GM12878 (cell line): ENCODE results near the gene ABL1. TPM values are rescaled to one million over a fixed set of nuclear protein-coding genes. Genes with fewer than 3 reads are reported as not detected.

Source experiments
- ATAC-seq: fragments of 200-7000 bp; cut with Tn5 transposase; 3 replicates; pipeline ENCODE4 v1.9.1; 2020; ENCODE audit warnings: mild to moderate bottlenecking, moderate library complexity
- BruUV-seq: library from RNA; stranded (reverse); fragments of 400-500 nt; replicated peaks from 2 replicates; lab custom pipeline; 2021; lab: Mats Ljungman, UMichigan
- CTCF ChIA-PET: fragments of 300-600 bp; sonication (Branson Sonifier 250); formaldehyde crosslinking; extraction: SDS; loops from one replicate; lab custom pipeline; 2021; ENCODE audit warnings: inconsistent platforms; lab: Yijun Ruan, JAX
- POLR2A ChIA-PET: fragments of 350-600 bp; formaldehyde crosslinking; extraction: SDS; loops from one replicate; lab custom pipeline; 2021; ENCODE audit warnings: inconsistent platforms; lab: Charles Lee
- RAD21 ChIA-PET: fragments of 300-600 bp; sonication (Branson Sonifier 250); formaldehyde crosslinking; loops from one replicate; lab custom pipeline; 2023; ENCODE audit warnings: antibody characterized with exemption; ENCODE audit not compliant: unreplicated experiment; lab: Charles Lee
- SMC1A ChIA-PET: fragments of 300-600 bp; sonication (Branson Sonifier 250); formaldehyde crosslinking; loops from one replicate; lab custom pipeline; 2023; ENCODE audit not compliant: unreplicated experiment, uncharacterized antibody; lab: Charles Lee
- DNase-seq: peaks from one replicate; pipeline ENCODE4 v3.0.0-alpha.2; 2011; ENCODE audit warnings: low read depth, low spot score
- FAIRE-seq: peaks from 3 replicates; lab custom pipeline; 2011; peaks lifted over from hg19 to GRCh38; lab: Jason Lieb, UNC
- H2AFZ ChIP-seq: 2 replicates; pipeline ENCODE4 v1.6.0; 2011; ENCODE audit warnings: low read depth, low read length, control low read depth; ENCODE audit not compliant: control insufficient read depth
- H3K27ac ChIP-seq: 2 replicates; pipeline ENCODE4 v1.5.1; 2011; ENCODE audit warnings: control low read depth; ENCODE audit not compliant: control insufficient read depth, insufficient read depth
- H3K27me3 ChIP-seq, 2 experiments: replicated peaks in 1 of 2; 2 replicates each; pipeline versions ENCODE4 v1.6.0 to v1.6.1; 2011; ENCODE audit warnings: low read length in 1 of 2; ENCODE audit not compliant: control insufficient read depth in 2 of 2, insufficient read depth in 2 of 2
- H3K36me3 ChIP-seq, 2 experiments: 2 replicates each; pipeline ENCODE4 v1.5.1; 2011; ENCODE audit warnings: low read length in 1 of 2; ENCODE audit not compliant: control insufficient read depth in 2 of 2, insufficient read depth in 2 of 2
- H3K4me1 ChIP-seq: 2 replicates; pipeline ENCODE4 v1.6.1; 2011; ENCODE audit warnings: mild to moderate bottlenecking, low read length, moderate library complexity, mixed read lengths; ENCODE audit not compliant: control insufficient read depth, insufficient read depth
- H3K4me2 ChIP-seq: 2 replicates; pipeline ENCODE4 v1.6.0; 2011; ENCODE audit warnings: control low read depth; ENCODE audit not compliant: control insufficient read depth, insufficient read depth
- H3K4me3 ChIP-seq: fragments of 200-600 bp; sonication (generic); 2 replicates; pipeline ENCODE4 v1.5.1; 2016
- H3K79me2 ChIP-seq: 2 replicates; pipeline ENCODE4 v1.6.0; 2011; ENCODE audit warnings: low read length; ENCODE audit not compliant: control insufficient read depth, insufficient read depth
- H3K9ac ChIP-seq: 2 replicates; pipeline ENCODE4 v1.8.0; 2011; ENCODE audit warnings: low read length, control low read depth, mixed read lengths; ENCODE audit not compliant: control insufficient read depth, insufficient read depth
- H3K9me3 ChIP-seq: replicated peaks from 3 replicates; pipeline ENCODE4 v1.5.1; 2011; ENCODE audit warnings: mild to moderate bottlenecking, low read length; ENCODE audit not compliant: control insufficient read depth, insufficient read depth
- H4K20me1 ChIP-seq: 2 replicates; pipeline ENCODE4 v1.6.0; 2011; ENCODE audit not compliant: control insufficient read depth, insufficient read depth
- CBFB ChIP-seq: IDR thresholded peaks from 2 replicates; pipeline ENCODE4 v1.6.1; 2016; ENCODE audit warnings: antibody characterized with exemption, low read depth
- CBX3 ChIP-seq: fragments of 200-600 bp; sonication (generic); IDR thresholded peaks from 2 replicates; pipeline ENCODE4 v1.6.1; 2016; ENCODE audit warnings: low read depth, borderline replicate concordance
- CBX5 ChIP-seq: sonication (generic); IDR thresholded peaks from 2 replicates; pipeline ENCODE4 v1.6.1; 2016; ENCODE audit warnings: low read depth, moderate library complexity, mild to moderate bottlenecking, inconsistent platforms
- ETV6 ChIP-seq, 2 experiments: fragments of 450-650 bp in 1 of 2; IDR thresholded peaks in 1 of 2; conservative IDR thresholded peaks in 1 of 2; 2 replicates each; pipeline ENCODE4 v1.6.1; 2014; ENCODE audit warnings: antibody characterized with exemption in 1 of 2, borderline replicate concordance in 1 of 2, low read depth in 1 of 2, mild to moderate bottlenecking in 1 of 2, moderate library complexity in 1 of 2
- MEF2B ChIP-seq: fragments of 450-650 bp; IDR thresholded peaks from 2 replicates; pipeline ENCODE4 v1.6.1; 2018; ENCODE audit warnings: mild to moderate bottlenecking, moderate library complexity; ENCODE audit not compliant: partially characterized antibody, poor library complexity, severe bottlenecking
- MTA3 ChIP-seq: IDR thresholded peaks from 2 replicates; pipeline ENCODE4 v1.6.1; 2012; ENCODE audit warnings: low read length, inconsistent platforms, borderline replicate concordance
- MYB ChIP-seq: fragments of 150-350 bp; IDR thresholded peaks from 2 replicates; pipeline ENCODE4 v1.6.1; 2014; ENCODE audit warnings: mild to moderate bottlenecking, low read depth, low read length, borderline replicate concordance
- NBN ChIP-seq: fragments of 450-650 bp; IDR thresholded peaks from 2 replicates; pipeline ENCODE4 v1.6.1; 2016
- NFIC ChIP-seq: IDR thresholded peaks from 2 replicates; pipeline ENCODE4 v1.6.1; 2012; ENCODE audit warnings: low read depth, mild to moderate bottlenecking, inconsistent platforms, low read length, moderate library complexity
- NFYA ChIP-seq: IDR thresholded peaks from 2 replicates; pipeline ENCODE4 v1.6.1; 2011; ENCODE audit warnings: low read depth, mild to moderate bottlenecking, low read length, improper control_type of control experiment, borderline replicate concordance
- NR2F1 ChIP-seq: fragments of 450-650 bp; conservative IDR thresholded peaks from 2 replicates; pipeline ENCODE4 v1.6.1; 2017; ENCODE audit warnings: mild to moderate bottlenecking
- RCOR1 ChIP-seq: conservative IDR thresholded peaks from 2 replicates; pipeline ENCODE4 v1.6.1; 2012; ENCODE audit warnings: low read depth, low read length, improper control_type of control experiment
- RUNX3 ChIP-seq: IDR thresholded peaks from 2 replicates; pipeline ENCODE4 v1.6.1; 2012; ENCODE audit warnings: low read length, inconsistent platforms
- TCF3 ChIP-seq: IDR thresholded peaks from 2 replicates; pipeline ENCODE4 v1.6.1; 2012; ENCODE audit warnings: low read depth, mild to moderate bottlenecking, low read length, borderline replicate concordance; ENCODE audit not compliant: insufficient read depth
- ZNF207 ChIP-seq: fragments of 450-650 bp; IDR thresholded peaks from 2 replicates; pipeline ENCODE4 v1.6.1; 2014; ENCODE audit warnings: antibody characterized with exemption, mild to moderate bottlenecking, borderline replicate concordance
- ZNF217 ChIP-seq: fragments of 450-650 bp; IDR thresholded peaks from 2 replicates; pipeline ENCODE4 v1.6.1; 2017; ENCODE audit warnings: antibody characterized with exemption, mild to moderate bottlenecking
- ZZZ3 ChIP-seq: IDR thresholded peaks from 2 replicates; pipeline ENCODE4 v1.6.1; 2011; ENCODE audit warnings: low read depth; ENCODE audit not compliant: control insufficient read depth, insufficient read length
- WGBS: methylation state at CpG from one replicate; pipeline ENCODE4 v1.1.6; 2016; ENCODE audit warnings: low lambda C conversion rate; ENCODE audit not compliant: insufficient replicate concordance, insufficient coverage; ENCODE audit errors: missing lambda C conversion rate; 5-methylcytosine and 5-hydroxymethylcytosine counted together
- in situ Hi-C: fragments of 300-500 bp; cut with MboI; formaldehyde crosslinking; loops from 9 replicates; pipeline ENCODE4 v1.14.3; 2018; ENCODE audit warnings: mixed read lengths
- intact Hi-C: fragments of 100-400 bp; cut with micrococcal nuclease; formaldehyde crosslinking; loops from one replicate; pipeline ENCODE4 v1.14.2; 2022; ENCODE audit not compliant: unreplicated experiment
- polyA plus RNA-seq, 11 experiments: library from polyadenylated mRNA; depleted of rRNA in 4 of 11; unstranded in 6 of 11; stranded (reverse) in 5 of 11; fragments of >200 nt; fragmentation: Nextera tagmentation in 4 of 11; fragmentation: Illumina TruSeq in 1 of 11; extraction: Ambion mirVana in 4 of 11; extraction: Trizol in 1 of 11; gene quantifications; 1 replicate in 1 of 11; 2 replicates in 10 of 11; pipeline versions ENCODE4 v1.2.1 to v1.2.3, GENCODE V29; 2011 to 2016; ENCODE audit warnings: inconsistent platforms in 2 of 11, missing spikeins in 2 of 11, low read depth in 1 of 11
- total RNA-seq, 4 experiments: library from RNA; depleted of rRNA in 3 of 4; stranded (reverse); fragments of >200 nt in 3 of 4; fragmentation: Illumina TruSeq in 1 of 4; extraction: Trizol in 1 of 4; gene quantifications; 2 replicates each; pipeline versions ENCODE4 v1.2.1 to v1.2.3, GENCODE V29; 2013 to 2021
- TF ChIP-seq, protein P1 (sequence below): fragments of 450-650 bp; IDR thresholded peaks from 2 replicates; pipeline ENCODE4 v1.6.1; 2017; ENCODE audit warnings: mild to moderate bottlenecking, moderate library complexity

ABL1 gene
- total and polyA plus RNA-seq, 10 of the 15 experiments (the other 5 are each of a cell fraction or from before 2014, with no cell fraction given) = 0.79 to 51.5 (median 16.3) TPM

DNA sequence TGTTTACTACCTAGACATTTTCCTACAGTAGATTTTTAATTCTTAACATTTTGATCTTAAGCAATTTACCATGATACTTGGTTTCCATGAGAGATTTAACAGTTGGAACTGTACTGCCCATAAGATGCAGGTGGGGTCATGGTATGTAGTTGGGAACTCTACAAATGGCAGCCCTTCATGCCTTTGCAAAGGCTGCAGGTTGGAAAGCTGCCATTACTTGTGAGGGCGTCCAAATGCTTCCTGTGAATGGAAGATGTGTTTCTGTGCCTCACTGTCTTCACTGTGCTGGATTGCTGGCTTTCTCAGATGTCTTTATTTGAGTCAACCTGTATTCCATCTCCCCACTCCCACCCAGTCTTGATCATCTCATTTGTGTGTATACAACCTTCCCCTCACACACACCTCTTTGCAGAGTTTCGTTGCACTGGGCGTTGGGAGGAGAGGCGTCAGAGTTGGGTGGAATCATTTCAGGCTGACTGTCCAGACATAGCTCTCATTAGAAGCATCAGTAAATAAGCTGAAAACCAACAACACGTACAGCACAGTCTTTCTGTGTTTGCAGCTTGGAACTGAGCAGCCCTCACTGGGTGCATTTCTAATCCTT is 14.8 kb upstream of the ABL1 start:
- RAD21 ChIA-PET = no interaction called here
- H3K27ac ChIP-seq = no peak overlapping the region

DNA sequence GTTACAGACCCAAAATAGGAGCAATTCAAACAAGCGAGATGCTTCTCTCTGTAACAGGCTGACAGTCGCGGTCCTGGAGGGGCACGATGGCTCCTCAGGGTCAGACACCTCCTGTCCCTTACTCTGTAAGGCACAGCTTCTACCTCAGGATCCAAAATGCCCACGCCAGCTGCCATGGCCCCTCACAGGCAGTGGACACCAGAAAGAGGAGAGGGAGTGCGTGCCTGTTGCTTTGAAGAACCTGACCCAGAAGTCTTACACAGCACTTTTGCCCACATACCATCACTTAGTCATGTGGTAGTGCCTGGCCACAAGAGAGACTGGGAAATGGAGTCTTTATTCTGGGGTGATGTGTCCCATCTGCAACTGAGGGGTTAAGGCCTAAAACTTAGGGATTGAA is 11.6 kb upstream of the ABL1 start:
- H3K9ac ChIP-seq = no peak overlapping the region
- H3K36me3 ChIP-seq = no peaks in the 10 kb centered on the region
- no peak overlapping the region for H3K4me2 ChIP-seq
- H3K4me1 ChIP-seq = no peaks in the 10 kb centered on the region
- BruUV-seq = no TSS peak
- no peaks in the 10 kb centered on the region for H3K79me2 ChIP-seq
- 93% methylated on average over 6 of the region's 6 CpGs for WGBS
- no peak overlapping the region for H3K4me3 ChIP-seq
- CTCF ChIA-PET = interaction anchor here (1.1 to 1.4 kb wide), 2 partner anchors 52 to 117 kb away, joined by 3 to 5 read pairs; no protein-coding TSS in a partner anchor
- H3K27me3 ChIP-seq = no peaks in the 10 kb centered on the region
- H3K9me3 ChIP-seq = peaks cover 2% of the 10 kb centered on the region; the same call in 2 of the 3 replicates
- POLR2A ChIA-PET = no interaction called here
- RAD21 ChIA-PET = no interaction called here
- ATAC-seq (no peak), FAIRE-seq (no peak), DNase-seq (no peak)
- no peak overlapping the region for H2AFZ ChIP-seq
- H3K27ac ChIP-seq = no peak overlapping the region
- H4K20me1 ChIP-seq = no peaks in the 10 kb centered on the region
- intact Hi-C loops (no loop called here), in situ Hi-C loops (no loop called here)
- SMC1A ChIA-PET = interaction anchor here (1.1 to 2.4 kb wide), 2 partner anchors 9 to 18 kb away, joined by 5 to 8 read pairs; no protein-coding TSS in a partner anchor
- TF ChIP-seq ZNF207 (no peak), ZZZ3 (no peak), NFYA (no peak), NFIC (no peak), ZNF217 (no peak), MYB (no peak), MEF2B (no peak), CBFB (no peak), ETV6 (conservative IDR thresholded peaks at IDR 0.05 in 1 of 2, IDR thresholded peaks at IDR 0.05 in 1 of 2; ENCODE audit: borderline replicate concordance in 1 of 2, low read depth in 1 of 2) (no peak)
- TF ChIP-seq, protein P1, sequence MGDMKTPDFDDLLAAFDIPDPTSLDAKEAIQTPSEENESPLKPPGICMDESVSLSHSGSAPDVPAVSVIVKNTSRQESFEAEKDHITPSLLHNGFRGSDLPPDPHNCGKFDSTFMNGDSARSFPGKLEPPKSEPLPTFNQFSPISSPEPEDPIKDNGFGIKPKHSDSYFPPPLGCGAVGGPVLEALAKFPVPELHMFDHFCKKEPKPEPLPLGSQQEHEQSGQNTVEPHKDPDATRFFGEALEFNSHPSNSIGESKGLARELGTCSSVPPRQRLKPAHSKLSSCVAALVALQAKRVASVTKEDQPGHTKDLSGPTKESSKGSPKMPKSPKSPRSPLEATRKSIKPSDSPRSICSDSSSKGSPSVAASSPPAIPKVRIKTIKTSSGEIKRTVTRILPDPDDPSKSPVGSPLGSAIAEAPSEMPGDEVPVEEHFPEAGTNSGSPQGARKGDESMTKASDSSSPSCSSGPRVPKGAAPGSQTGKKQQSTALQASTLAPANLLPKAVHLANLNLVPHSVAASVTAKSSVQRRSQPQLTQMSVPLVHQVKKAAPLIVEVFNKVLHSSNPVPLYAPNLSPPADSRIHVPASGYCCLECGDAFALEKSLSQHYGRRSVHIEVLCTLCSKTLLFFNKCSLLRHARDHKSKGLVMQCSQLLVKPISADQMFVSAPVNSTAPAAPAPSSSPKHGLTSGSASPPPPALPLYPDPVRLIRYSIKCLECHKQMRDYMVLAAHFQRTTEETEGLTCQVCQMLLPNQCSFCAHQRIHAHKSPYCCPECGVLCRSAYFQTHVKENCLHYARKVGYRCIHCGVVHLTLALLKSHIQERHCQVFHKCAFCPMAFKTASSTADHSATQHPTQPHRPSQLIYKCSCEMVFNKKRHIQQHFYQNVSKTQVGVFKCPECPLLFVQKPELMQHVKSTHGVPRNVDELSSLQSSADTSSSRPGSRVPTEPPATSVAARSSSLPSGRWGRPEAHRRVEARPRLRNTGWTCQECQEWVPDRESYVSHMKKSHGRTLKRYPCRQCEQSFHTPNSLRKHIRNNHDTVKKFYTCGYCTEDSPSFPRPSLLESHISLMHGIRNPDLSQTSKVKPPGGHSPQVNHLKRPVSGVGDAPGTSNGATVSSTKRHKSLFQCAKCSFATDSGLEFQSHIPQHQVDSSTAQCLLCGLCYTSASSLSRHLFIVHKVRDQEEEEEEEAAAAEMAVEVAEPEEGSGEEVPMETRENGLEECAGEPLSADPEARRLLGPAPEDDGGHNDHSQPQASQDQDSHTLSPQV = no peak

More for the DNA sequence above, 14.8 kb upstream of the ABL1 start:
- POLR2A ChIA-PET = interaction anchor here (0.7 kb wide), 1 partner anchor 288 kb away, joined by 3 read pairs; no protein-coding TSS in a partner anchor
- no peak overlapping the region for H2AFZ ChIP-seq
- intact Hi-C loops = no loop called here
- H3K9ac ChIP-seq = no peak overlapping the region
- H3K9me3 ChIP-seq = no peaks in the 10 kb centered on the region; the same call in 1 of the 3 replicates
- H3K36me3 ChIP-seq = no peaks in the 10 kb centered on the region
- ATAC-seq (no peak), FAIRE-seq (no peak), DNase-seq (no peak)
- no peak overlapping the region for H3K4me2 ChIP-seq
- SMC1A ChIA-PET = no interaction called here
- BruUV-seq = no TSS peak
- CTCF ChIA-PET = no interaction called here
- H3K4me1 ChIP-seq = no peaks in the 10 kb centered on the region
- no peaks in the 10 kb centered on the region for H3K79me2 ChIP-seq
- H3K4me3 ChIP-seq = no peak overlapping the region
- WGBS = 89% methylated on average over 5 of the region's 5 CpGs
- H3K27me3 ChIP-seq = no peaks in the 10 kb centered on the region
- in situ Hi-C loops = no loop called here
- no peaks in the 10 kb centered on the region for H4K20me1 ChIP-seq
- TF ChIP-seq RUNX3 = no peak
- no peak for TF ChIP-seq CBX5
- TF ChIP-seq RCOR1 = no peak
- no peak for TF ChIP-seq NBN
- no peak for TF ChIP-seq MTA3
- no peak for TF ChIP-seq NR2F1
- no peak for TF ChIP-seq TCF3
- no peak for TF ChIP-seq CBX3
- TF ChIP-seq MEF2B = no peak
